RPMI8226 (cell line): ENCODE data around the gene SYNDIG1.

Experiments used
- DNase-seq: peaks from one replicate; pipeline ENCODE4 v3.0.0-alpha.2; 2015

SYNDIG1 gene

DNA sequence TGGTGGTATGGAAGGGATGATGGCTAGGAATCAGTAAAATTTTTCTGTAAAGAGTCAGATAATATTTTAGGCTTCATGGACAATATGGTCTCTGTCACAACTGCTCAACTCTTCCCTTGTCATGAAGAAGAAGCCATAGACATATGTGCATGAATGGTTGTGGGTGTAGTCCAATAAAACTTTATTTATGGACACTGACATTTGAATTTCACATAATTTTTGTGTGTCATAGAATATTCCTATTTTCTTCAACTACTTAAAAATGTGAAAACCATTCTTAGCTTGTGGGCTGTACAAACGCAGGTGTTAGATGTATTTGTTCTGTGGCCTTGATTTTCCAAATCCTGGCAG, 59.9 kb downstream of the SYNDIG1 start:
- DNase-seq = no peak

DNA sequence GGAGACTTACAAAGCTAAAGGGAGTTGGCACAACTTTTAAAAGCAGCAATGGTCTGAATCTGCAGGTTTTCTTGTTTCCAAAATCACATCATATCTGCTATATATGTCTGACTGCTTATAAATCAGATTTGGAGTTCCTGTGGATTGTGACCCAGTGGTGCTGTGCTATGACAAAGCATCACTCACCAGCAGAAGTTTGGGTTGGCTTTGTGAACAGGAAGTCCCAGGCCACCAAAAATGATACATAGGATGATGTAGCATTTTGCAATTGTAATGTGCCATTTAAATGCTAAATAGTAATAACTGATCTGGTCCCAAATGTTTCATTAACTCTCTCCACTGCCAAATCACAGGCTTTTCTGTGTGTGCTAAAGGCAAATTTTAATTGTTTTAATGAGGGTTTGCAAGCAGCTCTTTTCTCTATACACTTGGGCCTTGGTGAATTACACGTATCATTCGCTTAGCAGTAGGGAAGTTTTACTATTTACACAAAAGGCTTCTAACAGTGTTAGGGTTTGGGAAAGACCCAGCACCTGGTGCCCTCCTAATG, 60.8 kb downstream of the SYNDIG1 start:
- no peak for DNase-seq

- no peak for DNase-seq
These were observed 61.8 kb downstream of the SYNDIG1 start for GRCh38 chr20:24531202-24531601.

DNA sequence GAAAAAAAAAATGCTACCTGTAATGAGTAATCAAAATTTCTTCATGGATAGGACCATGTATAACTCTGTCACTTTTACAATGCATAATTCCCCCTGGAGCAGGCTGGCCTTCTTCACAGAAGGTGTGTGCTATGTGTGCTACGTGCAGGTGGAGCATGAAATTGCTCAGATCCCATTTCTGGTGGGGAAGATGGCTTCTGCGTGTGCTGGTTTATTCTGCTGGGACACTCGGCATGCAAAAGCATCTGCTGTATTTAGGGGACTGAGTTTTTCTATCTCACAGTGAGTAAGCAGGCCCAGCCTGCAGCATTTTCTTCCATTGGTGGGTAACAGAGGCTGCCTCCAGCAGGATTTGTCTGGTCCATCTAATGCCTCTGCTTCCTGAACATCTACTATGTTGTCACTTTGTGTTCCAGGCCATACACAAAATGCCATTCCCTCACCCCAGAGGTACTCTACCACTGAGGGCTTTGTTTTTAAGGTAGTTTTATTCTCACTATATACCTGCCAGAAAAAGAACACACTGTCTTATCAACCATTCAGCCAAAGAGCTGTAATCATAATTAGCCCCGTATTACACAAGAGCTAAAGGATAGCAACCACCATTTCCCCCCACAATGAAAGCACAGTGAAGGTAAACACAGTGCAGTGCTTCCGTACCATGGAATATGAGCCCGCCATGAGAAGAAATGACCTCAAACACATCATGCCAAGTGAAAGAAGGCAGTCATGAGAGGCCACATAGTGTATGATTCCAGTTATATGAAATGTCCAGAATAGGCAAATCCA, 62.4 kb downstream of the SYNDIG1 start:
- no peak for DNase-seq

DNA sequence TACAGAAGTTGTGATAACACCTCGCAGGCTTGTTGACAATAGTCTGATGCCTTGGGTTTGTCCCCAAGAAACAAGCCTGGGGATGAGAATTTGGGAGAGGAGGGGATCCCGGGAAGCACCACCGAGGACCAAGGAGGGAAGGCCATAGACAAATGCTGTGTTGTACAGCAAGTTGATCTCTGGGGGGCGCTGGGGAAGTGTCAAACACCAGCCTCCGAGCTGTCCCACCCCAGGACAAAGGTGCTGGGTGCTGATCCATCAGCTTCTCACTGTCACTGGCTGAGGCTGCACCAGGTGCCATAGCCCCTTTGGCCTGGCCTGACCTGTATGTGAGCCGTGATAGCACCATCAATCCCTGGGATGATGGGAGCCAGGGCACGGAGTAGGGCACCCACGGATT, 64.0 kb downstream of the SYNDIG1 start:
- no peak for DNase-seq

DNA sequence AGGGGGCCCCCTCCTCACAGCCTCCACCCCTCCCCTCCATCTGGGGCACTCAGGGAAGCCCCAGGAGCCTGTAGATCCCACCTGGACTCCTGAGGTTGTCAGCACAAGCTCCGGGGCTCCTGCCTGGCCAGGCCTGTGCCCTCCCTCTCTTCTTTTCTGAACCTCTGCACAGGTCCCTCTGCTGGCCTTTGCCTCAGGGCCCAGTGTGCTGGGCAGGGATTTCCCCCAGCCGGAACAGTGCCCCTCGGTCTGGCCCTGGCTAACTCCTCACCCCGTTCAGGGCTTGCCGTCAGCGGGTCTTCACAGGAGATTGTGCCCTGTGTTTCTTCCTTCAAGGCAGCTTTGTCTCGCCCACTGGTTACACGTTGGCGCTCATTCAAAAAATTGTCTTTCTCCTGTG, 64.9 kb downstream of the SYNDIG1 start:
- no peak for DNase-seq

GRCh38 chr20:24535941-24536730, 66.7 kb downstream of the SYNDIG1 start:
- DNase-seq = no peak

DNA sequence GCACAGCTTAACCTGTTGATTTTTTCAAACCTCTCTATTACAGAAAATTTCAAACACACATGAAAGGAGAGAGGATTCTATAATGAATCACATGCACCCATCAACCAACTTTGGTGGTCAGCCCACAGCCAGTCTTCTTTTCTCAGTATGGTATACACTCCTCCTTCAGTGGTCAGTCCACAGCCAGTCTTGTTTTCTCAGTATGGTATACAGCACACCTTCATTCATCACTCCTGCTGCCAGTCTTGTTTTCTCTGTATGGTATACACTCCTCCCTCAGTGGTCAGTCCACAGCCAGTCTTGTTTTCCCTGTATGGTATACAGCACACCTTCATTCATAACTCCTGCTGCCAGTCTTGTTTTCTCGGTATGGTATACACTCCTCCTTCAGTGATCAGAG, 67.8 kb downstream of the SYNDIG1 start:
- DNase-seq = no peak

GRCh38 chr20:24542721-24543120, 73.3 kb downstream of the SYNDIG1 start:
- DNase-seq = no peak

GRCh38 chr20:24543168-24543567, 73.7 kb downstream of the SYNDIG1 start:
- DNase-seq = no peak

DNA sequence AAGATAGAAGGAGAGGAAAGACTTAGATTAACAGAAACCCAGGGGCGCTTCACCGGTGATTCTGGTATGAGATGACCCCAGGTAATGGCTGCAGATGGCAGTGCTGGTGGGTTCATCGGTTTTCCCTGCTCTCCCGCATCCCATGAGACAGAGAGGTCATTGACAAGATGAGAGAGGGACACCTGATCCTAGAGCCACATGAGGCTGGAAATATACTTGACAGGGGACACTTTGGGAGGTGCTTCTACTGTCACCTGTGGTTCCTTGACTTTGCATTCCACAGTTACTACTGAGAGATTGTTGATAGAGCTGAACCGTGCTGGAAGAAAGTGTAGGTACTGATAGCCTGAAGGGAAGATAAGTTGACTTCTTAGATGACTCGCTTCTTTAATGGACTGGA, 74.3 kb downstream of the SYNDIG1 start:
- DNase-seq = no peak

GRCh38 chr20:24544371-24544770, 74.9 kb downstream of the SYNDIG1 start:
- DNase-seq = no peak

DNA sequence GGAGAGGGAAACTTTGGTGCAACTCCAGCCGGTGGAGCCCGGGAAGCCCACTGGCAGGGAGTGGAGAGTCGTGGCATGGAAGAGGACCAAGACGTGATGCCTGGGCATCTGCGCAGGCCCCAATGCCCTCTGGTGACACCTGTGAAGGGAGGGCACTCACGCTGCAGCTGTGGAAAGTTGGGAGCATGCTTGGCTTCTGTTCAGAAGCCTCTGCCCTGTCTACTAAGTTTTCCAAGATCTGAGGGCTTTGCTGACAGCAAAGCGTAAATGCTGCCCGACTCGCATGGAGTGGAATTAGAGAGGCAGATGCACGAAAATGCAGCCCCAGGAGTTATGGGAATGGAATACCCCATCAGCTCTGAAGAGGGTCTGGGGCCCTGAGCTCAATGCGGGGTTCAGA, 75.7 kb downstream of the SYNDIG1 start:
- no peak for DNase-seq

DNA sequence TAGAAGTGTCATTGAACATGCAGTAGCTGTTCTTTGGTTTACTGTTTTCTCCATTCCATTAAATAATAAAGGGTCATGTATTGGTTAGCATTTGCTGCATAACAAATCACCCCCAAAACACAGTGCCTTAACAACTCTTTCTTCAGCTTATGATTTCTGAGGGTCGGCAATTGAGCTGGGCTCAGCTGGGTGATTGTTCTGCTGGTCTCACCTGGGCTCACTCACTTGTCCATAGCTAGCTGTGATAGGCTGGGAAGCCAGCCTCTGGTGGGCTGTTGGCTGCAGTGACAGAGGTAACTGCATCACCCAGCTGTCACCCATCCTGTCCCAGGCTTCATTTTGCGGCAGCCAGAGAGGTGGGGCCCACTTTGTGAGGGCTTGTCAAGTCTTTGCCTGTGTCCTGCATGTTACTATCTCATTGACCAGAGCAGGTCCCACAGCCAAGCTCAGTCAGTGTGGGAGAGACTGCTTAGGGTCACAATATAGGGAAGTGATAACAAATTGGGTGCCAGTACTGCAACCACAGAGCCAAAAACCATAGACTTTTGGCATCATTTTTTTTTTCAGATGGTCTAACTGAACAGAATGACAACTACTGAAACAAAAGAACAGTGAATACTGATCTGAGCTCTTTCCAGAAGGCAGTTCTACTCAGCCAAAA, 76.9 kb downstream of the SYNDIG1 start:
- no peak for DNase-seq

DNA sequence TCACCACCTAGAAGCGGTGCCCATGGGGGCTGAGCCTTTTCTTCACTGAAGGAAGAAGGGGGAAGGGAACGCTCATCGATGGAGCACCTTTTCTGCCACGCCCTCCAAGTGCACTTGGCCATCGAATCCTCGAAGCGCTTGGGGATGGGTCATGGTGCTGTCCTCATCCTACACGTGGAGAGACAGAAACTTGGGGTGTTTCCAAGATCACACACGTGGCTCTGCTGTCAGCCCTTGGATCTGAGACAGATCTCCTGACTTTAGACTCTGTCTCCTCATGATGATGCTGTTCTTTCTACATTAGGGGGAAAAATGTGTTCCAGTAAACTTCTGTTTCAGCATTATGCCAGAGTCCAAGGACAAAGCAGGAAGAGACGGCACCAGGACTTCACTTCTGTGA, 78.5 kb downstream of the SYNDIG1 start:
- no peak for DNase-seq

- DNase-seq = no peak
These were observed 89.8 kb downstream of the SYNDIG1 start for GRCh38 chr20:24559114-24559732.

DNA sequence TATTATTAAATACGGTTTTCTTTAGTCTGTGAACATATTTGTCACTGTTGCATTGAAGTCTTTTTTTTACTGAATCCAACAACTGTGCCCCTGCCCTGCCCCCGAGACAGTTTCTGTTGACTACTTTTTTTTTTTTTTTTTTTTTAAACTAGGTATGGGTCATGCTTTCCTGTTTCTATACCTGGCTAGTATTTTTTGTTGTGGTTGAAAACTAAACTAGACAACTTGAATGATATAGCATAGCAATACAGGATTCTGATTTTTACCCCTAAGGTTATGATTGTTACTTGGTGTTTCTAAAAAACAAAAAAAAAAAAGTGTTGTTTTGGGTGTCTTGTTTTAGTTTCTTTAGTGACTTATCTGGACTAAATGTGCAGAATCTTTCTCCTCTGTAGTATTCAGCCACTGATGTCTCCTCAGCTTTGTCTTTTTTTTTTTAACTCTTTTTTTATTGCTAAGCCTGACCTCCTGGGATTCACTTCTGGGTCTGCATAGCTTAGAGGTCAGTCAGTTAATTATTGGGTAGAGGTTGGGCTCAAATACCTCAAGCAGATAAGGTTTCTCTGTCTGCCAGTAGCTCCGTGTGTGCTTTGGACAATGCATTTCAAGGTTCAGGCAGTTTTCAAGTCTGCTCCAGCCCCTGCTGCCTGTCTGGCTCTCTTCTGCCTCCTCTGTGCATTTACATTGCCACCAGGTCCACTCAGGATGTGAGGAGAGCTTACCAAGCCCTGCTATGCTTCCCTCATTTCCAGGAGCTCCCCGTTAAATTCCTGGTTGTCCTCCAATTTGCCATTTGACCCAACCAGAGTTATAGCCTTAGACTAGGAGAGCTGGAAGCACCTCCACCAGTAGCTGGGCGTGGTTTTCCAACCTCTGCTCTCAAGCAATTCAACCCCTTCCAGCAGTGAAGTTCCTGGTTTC, 91.4 kb downstream of the SYNDIG1 start:
- no peak for DNase-seq

- DNase-seq = no peak
These were observed 96.5 kb downstream of the SYNDIG1 start for GRCh38 chr20:24565835-24566351.

- DNase-seq = no peak
These were observed 97.2 kb downstream of the SYNDIG1 start for GRCh38 chr20:24566656-24567055.

GRCh38 chr20:24567508-24567907, 98.1 kb downstream of the SYNDIG1 start:
- no peak for DNase-seq

DNA sequence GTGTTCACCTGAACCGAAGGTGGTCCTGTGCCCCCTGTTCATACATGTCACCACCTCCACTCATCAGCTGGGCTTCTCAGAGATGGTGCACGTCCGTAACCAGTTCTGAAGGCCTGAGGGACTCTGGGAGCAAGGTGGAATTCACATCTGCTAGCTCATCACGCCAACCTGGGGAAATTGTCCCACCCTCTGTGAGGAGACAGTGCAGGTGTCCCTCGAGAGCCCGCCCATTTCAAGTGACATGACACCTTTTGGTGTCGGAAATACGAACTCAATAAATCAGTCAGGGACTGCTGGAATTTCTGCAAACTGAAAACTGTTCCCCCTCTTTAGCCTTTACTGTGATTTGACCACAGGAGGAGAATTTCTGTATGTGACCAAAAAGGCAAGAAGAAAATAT, 99.4 kb downstream of the SYNDIG1 start:
- DNase-seq = no peak

DNA sequence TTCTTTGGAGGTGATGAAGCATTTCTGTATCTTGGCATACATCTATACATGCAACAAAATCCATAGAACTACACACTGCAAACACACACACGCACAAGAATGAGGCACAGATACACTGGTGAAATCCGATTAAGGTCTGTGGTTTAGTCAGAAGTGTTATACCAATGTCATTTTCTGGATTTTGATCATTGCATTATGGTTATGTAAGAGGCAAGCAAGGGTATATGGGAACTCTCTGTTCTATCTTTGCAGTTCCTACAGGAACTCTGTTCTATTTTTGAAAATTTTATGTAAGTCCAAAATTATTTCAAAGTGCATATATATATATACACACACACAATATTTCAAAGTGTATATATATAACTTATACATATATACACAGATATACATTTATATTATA, 101.7 kb downstream of the SYNDIG1 start:
- no peak for DNase-seq
